ENCODE measurements around the gene IGSF8. TPM values are rescaled to one million over a fixed set of nuclear protein-coding genes. Genes with fewer than 3 reads are reported as not detected.

The IGSF8 gene
- total RNA-seq, 1 experiment from 2014 or later = 56.2 TPM

- no peaks in the 10 kb centered on the region for H3K27me3 ChIP-seq (ENCODE audit: insufficient read depth, low read length)
- no peak overlapping the region for H3K18ac ChIP-seq (ENCODE audit: insufficient read length, low read depth, low read length)
- H2BK20ac ChIP-seq (ENCODE audit: low read depth, low read length, poor library complexity, severe bottlenecking) = no peak overlapping the region
- H3K9ac ChIP-seq (ENCODE audit: extremely low read depth, insufficient read length, low read length) = no peak overlapping the region
- no peak overlapping the region for H2BK15ac ChIP-seq (ENCODE audit: low read depth, low read length)
- no peak for DNase-seq
- no peak overlapping the region for H3K4ac ChIP-seq (ENCODE audit: low read depth, low read length)
- Mint-ChIP-seq H3K36me3 (ENCODE audit: insufficient read depth in 1 of 3, low read depth in 3 of 3) (no peaks in the 10 kb centered on the region), H3K27ac (no peak overlapping the region), H3K27me3 (ENCODE audit: low read depth) (peaks cover 42% of the 10 kb centered on the region), H3K4me3 (no peak overlapping the region), H3K4me1 (peaks cover 21 to 27% of the 10 kb centered on the region in 2 experiments), H3K9me3 (no peaks in the 10 kb centered on the region)
- WGBS (ENCODE audit: extremely low coverage, insufficient read length, low lambda C conversion rate) = no CpG with 5 or more reads among the region's 2 CpGs
- no peak overlapping the region for H4K91ac ChIP-seq (ENCODE audit: insufficient read length, low read depth, low read length)
- no peak overlapping the region for H2BK5ac ChIP-seq (ENCODE audit: insufficient read length, low read length)
- H3K9me3 ChIP-seq (ENCODE audit: control insufficient read depth, low read depth, low read length) = no peaks in the 10 kb centered on the region
- H3K23me2 ChIP-seq (ENCODE audit: insufficient read length, low read depth, low read length, poor library complexity, severe bottlenecking) = no peaks in the 10 kb centered on the region
- H4K5ac ChIP-seq (ENCODE audit: insufficient read length, low read depth, low read length) = no peak overlapping the region
- H3T11ph ChIP-seq (ENCODE audit: low read length) = no peak overlapping the region
- no peak overlapping the region for H2AFZ ChIP-seq (ENCODE audit: low read length)
- H3K14ac ChIP-seq (ENCODE audit: insufficient read depth, low read length) = no peak overlapping the region
- H4K8ac ChIP-seq (replicated peaks; ENCODE audit: insufficient read length, low read depth, low read length) = no peak overlapping the region
- H2AK5ac ChIP-seq (ENCODE audit: insufficient read length, low read length) = no peak overlapping the region
- H4K20me1 ChIP-seq (ENCODE audit: control insufficient read depth, insufficient read depth, insufficient read length) = no peaks in the 10 kb centered on the region
- no peaks in the 10 kb centered on the region for H3K79me2 ChIP-seq (ENCODE audit: insufficient read depth, low read length)
- no peaks in the 10 kb centered on the region for H3K4me1 ChIP-seq (ENCODE audit: insufficient read depth, low read length)
- H3K23ac ChIP-seq (ENCODE audit: insufficient read length, low read depth, low read length) = no peak overlapping the region
- H2BK12ac ChIP-seq (ENCODE audit: insufficient read length, low read depth, low read length) = no peak overlapping the region
- H3K27ac ChIP-seq (ENCODE audit: insufficient read length, low read depth, low read length) = no peak overlapping the region
- no peaks in the 10 kb centered on the region for H3K79me1 ChIP-seq (ENCODE audit: insufficient read depth, low read depth, low read length, poor library complexity, severe bottlenecking)
- H3K56ac ChIP-seq (ENCODE audit: insufficient read length, low read depth, low read length) = no peak overlapping the region
- no peak overlapping the region for H2BK120ac ChIP-seq (ENCODE audit: low read depth, low read length, poor library complexity, severe bottlenecking)
- no peak overlapping the region for H3K4me2 ChIP-seq (ENCODE audit: insufficient read depth, insufficient read length, low read length)
- TF ChIP-seq CTCF (conservative IDR thresholded peaks at IDR 0.05) = peak; percentile 61
Observed at GRCh38 chr1:160058087-160058486, 40.3 kb downstream of the IGSF8 start.

All from H9 (cell line).